CD4-positive, alpha-beta T cell treated with Interleukin-6 at 100 ng/mL for 8 hours (primary cell): ENCODE data around the gene CCNJL.

ENCODE experiments used
- DNase-seq: peaks from one replicate; pipeline ENCODE4 v3.0.0-alpha.2; 2020; ENCODE audit warnings: mixed read lengths, low spot score

CCNJL gene

DNA sequence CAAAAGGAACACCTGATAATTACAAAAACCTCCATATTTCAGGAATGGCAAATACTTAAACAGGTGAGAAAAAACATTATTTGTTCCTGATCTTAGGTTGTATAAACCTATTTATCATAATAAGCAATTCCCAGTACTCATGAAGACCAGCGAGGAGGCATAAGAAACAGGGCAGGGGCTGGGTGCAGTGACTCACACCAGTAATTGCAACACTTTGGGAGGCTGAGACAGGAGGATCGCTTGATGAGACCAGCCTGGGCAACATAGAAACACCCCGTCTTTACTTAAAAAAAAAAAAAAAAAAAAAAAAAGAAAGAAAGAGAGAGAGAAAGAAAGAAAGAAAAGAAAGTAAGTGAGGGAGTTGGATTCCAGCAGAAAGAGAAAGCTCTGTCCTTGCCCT lies 21.6 kb downstream of the CCNJL start:
- DNase-seq, result no peak

DNA sequence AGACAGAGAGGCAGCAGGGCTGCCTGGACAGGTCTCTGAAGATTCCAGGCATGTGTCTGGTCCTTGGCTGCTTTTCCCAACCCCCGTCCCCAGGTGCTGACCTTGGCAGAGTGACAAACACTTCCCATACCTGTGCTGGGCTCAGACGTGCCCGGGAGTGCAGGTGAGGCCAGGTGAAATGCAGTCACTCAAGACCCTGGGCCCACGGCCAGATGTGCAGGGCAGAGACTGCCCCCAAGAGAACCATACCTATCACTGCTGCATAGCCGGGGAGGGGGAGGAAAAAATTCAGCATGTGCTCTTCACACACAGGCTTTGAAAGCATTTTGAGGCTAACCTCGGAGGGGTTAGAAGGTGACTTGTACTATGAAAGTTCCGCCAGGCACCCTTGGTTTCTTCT lies 22.6 kb downstream of the CCNJL start:
- no peak for DNase-seq

DNA sequence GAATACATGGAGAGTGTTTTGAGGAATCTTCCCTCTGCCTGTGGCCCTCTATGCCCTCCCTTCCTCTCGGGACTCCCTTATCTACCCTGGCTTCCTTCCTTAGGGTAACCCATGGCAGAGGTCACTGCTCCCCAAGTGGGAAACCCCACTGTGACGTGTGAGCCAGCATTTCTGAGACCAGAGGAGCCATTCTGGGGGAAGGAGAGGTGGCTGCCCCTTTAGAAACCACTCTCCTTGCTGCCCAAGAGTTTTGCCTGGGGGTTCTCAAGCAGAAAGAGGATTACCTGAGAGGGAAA lies 23.1 kb downstream of the CCNJL start:
- no peak for DNase-seq

- no peak for DNase-seq
Measured at GRCh38 chr5:160287378-160288051, 24.8 kb downstream of the CCNJL start.

- no peak for DNase-seq
Measured at GRCh38 chr5:160286947-160287346, 25.4 kb downstream of the CCNJL start.

- DNase-seq, result no peak
Measured at GRCh38 chr5:160285316-160285715, 27.0 kb downstream of the CCNJL start.

DNA sequence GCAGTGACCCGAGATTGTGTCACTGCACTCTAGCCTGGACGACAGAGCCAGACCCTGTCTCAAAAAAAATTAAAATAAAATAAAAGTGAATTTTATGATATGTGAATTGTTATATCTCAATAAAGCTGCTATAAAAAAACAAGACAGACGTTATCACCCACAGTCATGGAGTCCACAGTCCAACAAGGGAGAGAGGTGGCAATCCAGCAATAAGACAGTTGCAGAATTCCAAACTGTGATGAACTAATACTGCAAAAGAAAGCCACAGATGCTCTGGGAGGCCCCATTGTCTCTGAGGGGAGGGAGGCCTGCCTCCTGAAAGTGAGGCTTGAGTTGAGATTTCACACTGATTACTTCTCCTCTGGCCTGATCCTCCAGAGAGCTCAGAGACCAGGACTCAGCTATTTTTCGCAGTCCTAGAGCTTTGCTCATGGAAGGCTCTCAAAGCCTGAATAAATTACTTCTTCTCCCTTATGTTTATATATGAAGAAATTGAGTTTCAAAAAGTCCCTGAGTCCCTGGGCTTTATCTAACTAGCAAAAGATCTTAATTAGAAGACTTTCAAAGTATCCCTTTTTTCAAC lies 28.0 kb downstream of the CCNJL start:
- DNase-seq, result no peak

- no peak for DNase-seq
Measured at GRCh38 chr5:160281275-160281674, 31.1 kb downstream of the CCNJL start.

- no peak for DNase-seq
Measured at GRCh38 chr5:160280384-160281095, 31.8 kb downstream of the CCNJL start.

- no peak for DNase-seq
Measured at GRCh38 chr5:160278343-160278742, 34.0 kb downstream of the CCNJL start.

- DNase-seq, result no peak
Measured at GRCh38 chr5:160274483-160274931, 37.9 kb downstream of the CCNJL start.

- no peak for DNase-seq
Measured at GRCh38 chr5:160272889-160273288, 39.5 kb downstream of the CCNJL start.

DNA sequence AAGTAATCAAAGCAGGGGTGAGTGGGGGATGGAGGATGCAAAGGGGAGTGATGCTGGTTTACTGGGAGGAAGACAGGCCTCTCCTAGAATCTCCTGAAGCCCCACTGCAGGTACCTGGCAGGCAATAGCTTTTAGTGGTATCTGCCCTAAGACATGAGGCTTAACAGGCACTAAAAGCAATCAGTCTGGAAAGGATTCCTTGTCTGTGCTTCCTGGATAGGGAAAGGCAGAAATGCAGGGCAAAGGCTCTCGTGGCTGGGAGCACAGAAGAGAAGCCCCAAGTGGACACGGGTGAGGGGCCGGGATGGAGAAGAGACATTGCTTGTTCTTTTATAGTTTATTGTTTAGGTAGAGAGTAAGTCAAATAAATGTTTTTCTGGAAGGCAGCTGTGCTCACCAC lies 40.1 kb downstream of the CCNJL start:
- no peak for DNase-seq

- DNase-seq, result no peak
Measured at GRCh38 chr5:160271836-160272235, 40.5 kb downstream of the CCNJL start.

DNA sequence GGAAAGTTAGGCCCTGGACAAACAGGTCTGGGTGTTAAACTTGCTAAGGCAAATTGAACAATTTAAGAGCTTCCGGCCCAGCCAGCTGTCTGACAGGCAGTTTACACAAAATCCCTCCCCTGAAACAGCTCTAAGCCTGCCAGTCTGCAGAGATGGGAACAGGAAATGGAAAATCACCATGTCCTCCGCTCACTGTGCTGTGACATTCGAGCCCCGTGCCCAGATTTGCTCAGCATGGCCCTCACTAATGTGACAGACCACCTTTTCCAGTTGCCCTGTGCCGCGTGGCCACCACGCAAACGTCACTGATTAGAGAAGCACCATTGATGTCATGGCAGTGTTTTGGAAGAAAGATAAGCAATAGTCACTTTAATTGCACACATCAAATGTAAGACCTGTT lies 41.0 kb downstream of the CCNJL start:
- DNase-seq, result no peak

- no peak for DNase-seq
Measured at GRCh38 chr5:160270704-160271103, 41.7 kb downstream of the CCNJL start.

- no peak for DNase-seq
Measured at GRCh38 chr5:160269017-160269416, 43.3 kb downstream of the CCNJL start.

DNA sequence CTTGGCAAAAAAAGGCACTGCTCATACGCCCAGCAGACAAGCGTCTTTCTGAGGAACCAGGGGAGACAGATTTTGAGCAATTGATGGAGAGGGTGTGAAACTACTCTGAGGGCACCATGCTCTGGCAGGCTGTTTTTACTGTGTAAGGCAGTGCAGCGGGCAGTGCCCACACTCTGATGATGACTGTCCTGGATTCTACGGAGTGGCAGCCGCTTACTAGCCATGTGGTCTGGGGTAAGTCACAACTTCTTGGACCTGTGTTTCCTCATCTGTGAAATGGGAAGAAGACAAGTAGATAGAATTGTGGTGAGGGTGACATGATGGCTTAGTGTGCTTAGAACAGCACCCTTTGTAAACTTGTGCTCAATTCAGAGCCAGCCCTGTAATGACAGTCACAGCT lies 44.2 kb downstream of the CCNJL start:
- no peak for DNase-seq

GRCh38 chr5:160266752-160267345 lies 45.5 kb downstream of the CCNJL start:
- DNase-seq, result no peak

DNA sequence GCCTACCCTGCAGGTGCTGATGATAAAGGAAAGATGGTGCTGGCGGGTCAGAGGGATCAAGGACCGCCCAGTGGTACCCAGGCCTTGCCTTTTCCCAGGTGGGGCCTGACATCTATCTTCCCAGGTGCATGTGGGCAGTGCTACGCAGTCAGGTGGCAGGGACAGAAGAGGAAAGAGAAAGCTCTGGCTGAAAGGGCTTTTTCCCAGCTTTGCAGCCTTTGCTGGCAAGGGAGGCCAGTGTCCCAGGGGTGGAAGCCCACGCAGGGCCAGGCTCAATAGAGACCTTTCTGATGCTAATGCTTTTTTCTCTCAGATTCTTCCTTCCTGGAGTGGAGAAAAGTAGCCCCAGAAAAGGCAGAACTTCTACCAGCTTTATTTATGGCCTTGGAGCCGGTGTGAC lies 46.3 kb downstream of the CCNJL start:
- DNase-seq, result no peak

GRCh38 chr5:160263326-160263855 lies 49.0 kb downstream of the CCNJL start:
- no peak for DNase-seq

- DNase-seq, result no peak
Measured at GRCh38 chr5:160262151-160263074, 50.0 kb downstream of the CCNJL start.
